ENCODE measurements around the gene PPP2R3A.

- TF ChIP-seq CHD1 (IDR thresholded peaks at IDR 0.05; ENCODE audit: low read depth, low read length) (no peak), CTCF (conservative IDR thresholded peaks at IDR 0.05; ENCODE audit: low read depth, low read length) (no peak), RCOR1 (IDR thresholded peaks at IDR 0.05; ENCODE audit: insufficient replicate concordance, low read length) (no peak)
Measured at GRCh38 chr3:136055491-136055890, 90.0 kb downstream of the PPP2R3A start.
